ENCODE measurements around the gene HGS. TPM values are rescaled to one million over a fixed set of nuclear protein-coding genes. Genes with fewer than 3 reads are reported as not detected.

Gene HGS
- total and polyA plus RNA-seq, 2 of the 13 experiments (the other 11 are each of a cell fraction or from before 2014, with no cell fraction given), result 73.3 to 78.1 TPM

- TF ChIP-seq MAX (IDR thresholded peaks at IDR 0.05), result peak; percentile 98
Observed at GRCh38 chr17:81665205-81666091, 18.4 kb upstream of the HGS start (continued).

DNA sequence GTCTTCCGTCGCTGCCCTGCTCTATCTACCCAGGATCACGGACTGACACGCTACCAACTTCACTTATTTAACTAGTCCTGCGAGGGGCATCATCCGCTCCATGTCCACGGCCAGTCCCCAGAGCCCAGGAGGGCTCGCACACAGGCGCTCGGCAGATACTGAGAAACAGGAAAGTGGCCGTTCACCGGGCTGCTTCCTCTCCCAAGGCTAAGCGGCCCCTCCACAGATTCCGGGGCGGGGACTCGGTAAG lies 17.8 kb upstream of the HGS start:
- FAIRE-seq, result no peak
- Histone ChIP-seq H3K36me3 (replicated peaks in 1 of 2; ENCODE audit: control insufficient read depth in 1 of 2, insufficient read depth in 2 of 2, low read length in 2 of 2) (peaks cover 9 to 23% of the 10 kb centered on the region in 2 experiments), H2AFZ (ENCODE audit: low read length) (no peak overlapping the region), H3K4me2 (ENCODE audit: low read depth, low read length) (peak overlapping the region; percentile 92), H3K9me3 (ENCODE audit: low read length) (no peaks in the 10 kb centered on the region), H4K20me1 (ENCODE audit: insufficient read depth, low read length) (no peaks in the 10 kb centered on the region), H3K4me3 (replicated peaks in 1 of 3; ENCODE audit: insufficient read depth in 1 of 3, low read depth in 2 of 3, low read length in 3 of 3) (peak overlapping the region; percentile 86 to 98 (median 96)), H3K4me1 (ENCODE audit: insufficient read depth, low read length) (peaks cover 27% of the 10 kb centered on the region), H3K27me3 (ENCODE audit: control insufficient read depth in 1 of 2, insufficient read depth in 2 of 2, low read length in 2 of 2) (no peaks in the 10 kb centered on the region; a peak in 1 of 5 replicates), H3K79me2 (ENCODE audit: insufficient read depth, low read length) (peaks cover 30% of the 10 kb centered on the region), H3K27ac (ENCODE audit: extremely low read length, insufficient read depth, low read length) (peak overlapping the region; percentile 81), H3K9ac (ENCODE audit: insufficient read depth, low read depth, low read length) (peak overlapping the region; percentile 92)
- DNase-seq (ENCODE audit: low spot score), result peak; percentile 36
- TSS peak; percentile 87 for BruUV-seq (replicated peaks)
- in situ Hi-C loops (cut with HindIII; ENCODE audit: extremely low pct_ligation_motif_present, low pct_unique_long_range_greater_than_20kb) (no loop called here), intact Hi-C loops (cut with micrococcal nuclease; ENCODE audit: unreplicated experiment) (loop anchor here (2.0 to 5.0 kb wide), 2 partner anchors 29 to 36 kb away; partner anchors contain the start of genes MRPL12, NPLOC4 and TSPAN10)
- POLR2A ChIA-PET, result interaction anchor here (0.9 to 6.3 kb wide), 19 partner anchors 9 to 443 kb away, joined by 3 to 68 read pairs (median 7); partner anchors contain the start of genes ARL16, CEP131, FAAP100 and HGS
- CTCF ChIA-PET (ENCODE audit: low intra/inter-chr PET ratio, low total read pairs), result no interaction called here
- WGBS (ENCODE audit: low lambda C conversion rate), result 0% methylated on average over 13 of the region's 16 CpGs
- peak; percentile 51; the same call in 2 of the 3 replicates for ATAC-seq
- no peak for TF ChIP-seq HNRNPH1 (optimal IDR thresholded peaks at IDR 0.05; ENCODE audit: low read depth, low read length)
- TF ChIP-seq ZNF296 (CRISPR knock-in tag; conservative IDR thresholded peaks at IDR 0.05), result peak; percentile 88
- TF ChIP-seq, protein P1, sequence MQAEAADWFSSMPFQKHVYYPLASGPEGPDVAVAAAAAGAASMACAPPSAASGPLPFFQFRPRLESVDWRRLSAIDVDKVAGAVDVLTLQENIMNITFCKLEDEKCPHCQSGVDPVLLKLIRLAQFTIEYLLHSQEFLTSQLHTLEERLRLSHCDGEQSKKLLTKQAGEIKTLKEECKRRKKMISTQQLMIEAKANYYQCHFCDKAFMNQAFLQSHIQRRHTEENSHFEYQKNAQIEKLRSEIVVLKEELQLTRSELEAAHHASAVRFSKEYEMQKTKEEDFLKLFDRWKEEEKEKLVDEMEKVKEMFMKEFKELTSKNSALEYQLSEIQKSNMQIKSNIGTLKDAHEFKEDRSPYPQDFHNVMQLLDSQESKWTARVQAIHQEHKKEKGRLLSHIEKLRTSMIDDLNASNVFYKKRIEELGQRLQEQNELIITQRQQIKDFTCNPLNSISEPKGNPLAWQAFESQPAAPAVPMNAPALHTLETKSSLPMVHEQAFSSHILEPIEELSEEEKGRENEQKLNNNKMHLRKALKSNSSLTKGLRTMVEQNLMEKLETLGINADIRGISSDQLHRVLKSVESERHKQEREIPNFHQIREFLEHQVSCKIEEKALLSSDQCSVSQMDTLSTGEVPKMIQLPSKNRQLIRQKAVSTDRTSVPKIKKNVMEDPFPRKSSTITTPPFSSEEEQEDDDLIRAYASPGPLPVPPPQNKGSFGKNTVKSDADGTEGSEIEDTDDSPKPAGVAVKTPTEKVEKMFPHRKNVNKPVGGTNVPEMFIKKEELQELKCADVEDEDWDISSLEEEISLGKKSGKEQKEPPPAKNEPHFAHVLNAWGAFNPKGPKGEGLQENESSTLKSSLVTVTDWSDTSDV (CRISPR knock-in tag; IDR thresholded peaks at IDR 0.05), result peak; percentile 13; the same call in 1 of the 2 replicates
- no peak for TF ChIP-seq SMARCE1 (IDR thresholded peaks at IDR 0.05; ENCODE audit: borderline replicate concordance)
- no peak for TF ChIP-seq CC2D1A (CRISPR knock-in tag; IDR thresholded peaks at IDR 0.05)
- TF ChIP-seq, protein P2, sequence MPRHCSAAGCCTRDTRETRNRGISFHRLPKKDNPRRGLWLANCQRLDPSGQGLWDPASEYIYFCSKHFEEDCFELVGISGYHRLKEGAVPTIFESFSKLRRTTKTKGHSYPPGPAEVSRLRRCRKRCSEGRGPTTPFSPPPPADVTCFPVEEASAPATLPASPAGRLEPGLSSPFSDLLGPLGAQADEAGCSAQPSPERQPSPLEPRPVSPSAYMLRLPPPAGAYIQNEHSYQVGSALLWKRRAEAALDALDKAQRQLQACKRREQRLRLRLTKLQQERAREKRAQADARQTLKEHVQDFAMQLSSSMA (CRISPR knock-in tag; IDR thresholded peaks at IDR 0.05), result 0 out of 2 replicates have a peak, but pooled peaks have one; percentile 26
- no peak for TF ChIP-seq ZNF773 (CRISPR knock-in tag; IDR thresholded peaks at IDR 0.05; ENCODE audit: borderline replicate concordance)
- TF ChIP-seq NFE2L1 (CRISPR knock-in tag; IDR thresholded peaks at IDR 0.05; ENCODE audit: borderline replicate concordance), result peak; percentile 24; the same call in 1 of the 2 replicates
- TF ChIP-seq TCF12 (IDR thresholded peaks at IDR 0.05), result no peak
- no peak for TF ChIP-seq TCF12 (CRISPR knock-in tag; IDR thresholded peaks at IDR 0.05)
- peak; percentile 84; the same call in 1 of the 2 replicates for TF ChIP-seq ZMAT3 (CRISPR knock-in tag; conservative IDR thresholded peaks at IDR 0.05)
- TF ChIP-seq, protein P3, sequence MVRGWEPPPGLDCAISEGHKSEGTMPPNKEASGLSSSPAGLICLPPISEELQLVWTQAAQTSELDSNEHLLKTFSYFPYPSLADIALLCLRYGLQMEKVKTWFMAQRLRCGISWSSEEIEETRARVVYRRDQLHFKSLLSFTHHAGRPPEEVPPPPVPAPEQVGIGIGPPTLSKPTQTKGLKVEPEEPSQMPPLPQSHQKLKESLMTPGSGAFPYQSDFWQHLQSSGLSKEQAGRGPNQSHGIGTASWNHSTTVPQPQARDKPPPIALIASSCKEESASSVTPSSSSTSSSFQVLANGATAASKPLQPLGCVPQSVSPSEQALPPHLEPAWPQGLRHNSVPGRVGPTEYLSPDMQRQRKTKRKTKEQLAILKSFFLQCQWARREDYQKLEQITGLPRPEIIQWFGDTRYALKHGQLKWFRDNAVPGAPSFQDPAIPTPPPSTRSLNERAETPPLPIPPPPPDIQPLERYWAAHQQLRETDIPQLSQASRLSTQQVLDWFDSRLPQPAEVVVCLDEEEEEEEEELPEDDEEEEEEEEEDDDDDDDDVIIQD (CRISPR knock-in tag; IDR thresholded peaks at IDR 0.05; ENCODE audit: low read depth), result no peak
- TF ChIP-seq ZNF12 (CRISPR knock-in tag; IDR thresholded peaks at IDR 0.05), result no peak
- TF ChIP-seq GATA4 (IDR thresholded peaks at IDR 0.05; ENCODE audit: borderline replicate concordance, low read depth), result no peak
- no peak; the same call in 1 of the 2 replicates for TF ChIP-seq TGIF2 (CRISPR knock-in tag; IDR thresholded peaks at IDR 0.05)
- TF ChIP-seq RARA (CRISPR knock-in tag; IDR thresholded peaks at IDR 0.05), result no peak
- no peak for TF ChIP-seq MYNN (CRISPR knock-in tag; IDR thresholded peaks at IDR 0.05; ENCODE audit: low read depth)
